H1 (cell line): Measurements from ENCODE around the gene FHDC1. TPM values are rescaled to one million over a fixed set of nuclear protein-coding genes. Genes with fewer than 3 reads are reported as not detected.
A peak's percentile ranks its signal among the peaks of the same experiment; 100 is the strongest.

Experiments used
- CTCF ChIA-PET: fragments of 300-600 bp; sonication (Branson Sonifier 250); formaldehyde crosslinking; loops from one replicate; lab custom pipeline; 2021; ENCODE audit not compliant: partially characterized antibody; lab: Charles Lee
- POLR2A ChIA-PET: fragments of 300-600 bp; sonication (Branson Sonifier 250); formaldehyde crosslinking; loops from one replicate; lab custom pipeline; 2021; ENCODE audit warnings: inconsistent platforms; ENCODE audit not compliant: partially characterized antibody; lab: Charles Lee
- DNase-seq, 2 experiments: peaks; one replicate each; pipeline versions ENCODE4 v3.0.0 to v3.0.0-alpha.2; 2010 to 2022; ENCODE audit warnings: low spot score in 2 of 2, low read depth in 1 of 2, mixed read lengths in 1 of 2
- FAIRE-seq: peaks from 2 replicates; lab custom pipeline; 2011; peaks lifted over from hg19 to GRCh38; lab: Jason Lieb, UNC
- H2AFZ ChIP-seq: 2 replicates; pipeline ENCODE4 v1.8.1; 2012; ENCODE audit warnings: low read length, inconsistent platforms
- H2AK5ac ChIP-seq: 2 replicates; pipeline ENCODE4 v1.6.1; 2013; ENCODE audit warnings: low read depth, low read length
- H2BK120ac ChIP-seq: replicated peaks from 2 replicates; pipeline ENCODE3; 2013; ENCODE audit warnings: low read depth, low read length, inconsistent platforms
- H2BK12ac ChIP-seq: 2 replicates; pipeline ENCODE4 v1.6.1; 2013; ENCODE audit warnings: low read depth, low read length
- H2BK15ac ChIP-seq: 2 replicates; pipeline ENCODE4 v1.6.1; 2013; ENCODE audit warnings: low read length
- H2BK20ac ChIP-seq: 2 replicates; pipeline ENCODE4 v1.6.1; 2013; ENCODE audit warnings: low read length
- H2BK5ac ChIP-seq: 2 replicates; pipeline ENCODE4 v1.6.1; 2013; ENCODE audit warnings: low read depth, low read length
- H3K14ac ChIP-seq: 2 replicates; pipeline ENCODE4 v1.6.1; 2013; ENCODE audit warnings: inconsistent platforms; ENCODE audit not compliant: insufficient read length
- H3K18ac ChIP-seq: 2 replicates; pipeline ENCODE4 v1.6.1; 2013; ENCODE audit warnings: low read length; ENCODE audit errors: extremely low read depth
- H3K23ac ChIP-seq: 2 replicates; pipeline ENCODE4 v1.6.1; 2013; ENCODE audit warnings: inconsistent platforms; ENCODE audit not compliant: insufficient read length
- H3K23me2 ChIP-seq: 2 replicates; pipeline ENCODE4 v1.6.1; 2013; ENCODE audit warnings: low read depth, low read length
- H3K27ac ChIP-seq: 2 replicates; pipeline ENCODE4 v1.6.1; 2011; ENCODE audit warnings: low read depth, low read length, inconsistent platforms
- H3K27me3 ChIP-seq, 4 experiments: replicated peaks in 1 of 4; 1 replicate in 1 of 4; 2 replicates in 3 of 4; pipeline versions ENCODE4 v1.6.1 to v1.8.1; 2011 to 2013; ENCODE audit warnings: low read length in 3 of 4, mild to moderate bottlenecking in 3 of 4, inconsistent platforms in 2 of 4, mixed read lengths in 2 of 4, moderate library complexity in 1 of 4; ENCODE audit not compliant: control insufficient read depth in 3 of 4, insufficient read depth in 3 of 4; ENCODE audit errors: extremely low read depth in 1 of 4
- H3K36me3 ChIP-seq, 4 experiments: 2 replicates each; pipeline versions ENCODE4 v1.6.1 to v1.8.1; 2011 to 2013; ENCODE audit warnings: mild to moderate bottlenecking in 4 of 4, low read length in 3 of 4, moderate library complexity in 2 of 4, control low read depth in 1 of 4, inconsistent platforms in 1 of 4; ENCODE audit not compliant: insufficient read depth in 4 of 4, control insufficient read depth in 2 of 4
- H3K4ac ChIP-seq: replicated peaks from 2 replicates; pipeline ENCODE3; 2013; ENCODE audit warnings: low read length, low read depth, mixed read lengths, inconsistent platforms; ENCODE audit not compliant: insufficient read length
- H3K4me1 ChIP-seq, 4 experiments: replicated peaks in 1 of 4; 1 replicate in 1 of 4; 2 replicates in 3 of 4; pipeline versions ENCODE4 v1.6.1 to v1.8.1; 2011 to 2013; ENCODE audit warnings: low read length in 3 of 4, inconsistent platforms in 2 of 4, mixed read lengths in 1 of 4; ENCODE audit not compliant: insufficient read depth in 4 of 4, control insufficient read depth in 3 of 4
- H3K4me2 ChIP-seq, 2 experiments: 2 replicates each; pipeline versions ENCODE4 v1.6.1 to v1.8.1; 2011 to 2013; ENCODE audit warnings: low read depth in 2 of 2, low read length in 2 of 2, control low read depth in 1 of 2, inconsistent platforms in 1 of 2, mild to moderate bottlenecking in 1 of 2; ENCODE audit not compliant: insufficient read depth in 1 of 2
- H3K4me3 ChIP-seq, 4 experiments: fragments of 200-600, 300-600 bp in 1 of 4; sonication (generic), shearing (Covaris generic), sonication (Bioruptor Twin) in 1 of 4; 2 replicates each; pipeline versions ENCODE4 v1.5.1 to v1.8.1; 2011 to 2016; ENCODE audit warnings: low read length in 4 of 4, low read depth in 3 of 4, control low read depth in 2 of 4, inconsistent platforms in 2 of 4, mild to moderate bottlenecking in 2 of 4, mixed read lengths in 1 of 4, moderate library complexity in 1 of 4; ENCODE audit not compliant: insufficient read depth in 2 of 4; ENCODE audit errors: extremely low read depth in 1 of 4
- H3K56ac ChIP-seq: replicated peaks from 2 replicates; pipeline ENCODE3; 2013; ENCODE audit warnings: low read depth, mild to moderate bottlenecking, mixed read lengths, low read length, inconsistent platforms; ENCODE audit not compliant: insufficient read length
- H3K79me1 ChIP-seq: 2 replicates; pipeline ENCODE4 v1.6.1; 2013; ENCODE audit warnings: low read depth, low read length, control low read depth
- H3K79me2 ChIP-seq, 2 experiments: 2 replicates each; pipeline versions ENCODE4 v1.6.1 to v1.8.1; 2012 to 2013; ENCODE audit warnings: low read length in 2 of 2, mild to moderate bottlenecking in 2 of 2, inconsistent platforms in 1 of 2; ENCODE audit not compliant: insufficient read depth in 2 of 2, control insufficient read depth in 1 of 2
- H3K9ac ChIP-seq, 4 experiments: replicated peaks in 1 of 4; 1 replicate in 1 of 4; 2 replicates in 3 of 4; pipeline versions ENCODE4 v1.6.1 to v1.8.1; 2011 to 2013; ENCODE audit warnings: low read depth in 3 of 4, low read length in 3 of 4, control low read depth in 2 of 4, mild to moderate bottlenecking in 2 of 4, moderate library complexity in 2 of 4, inconsistent platforms in 1 of 4; ENCODE audit errors: extremely low read depth in 1 of 4
- H3K9me3 ChIP-seq, 2 experiments: 2 replicates each; pipeline versions ENCODE4 v1.6.1 to v1.8.1; 2012 to 2013; ENCODE audit warnings: mild to moderate bottlenecking in 2 of 2, moderate library complexity in 2 of 2, control low read depth in 1 of 2, inconsistent platforms in 1 of 2, low read depth in 1 of 2, low read length in 1 of 2, mixed read lengths in 1 of 2; ENCODE audit not compliant: insufficient read depth in 2 of 2
- H4K20me1 ChIP-seq, 2 experiments: replicated peaks in 1 of 2; 2 replicates each; pipeline versions ENCODE3 to v1.8.1; 2011 to 2013; ENCODE audit warnings: inconsistent platforms in 2 of 2, low read length in 2 of 2, mild to moderate bottlenecking in 1 of 2; ENCODE audit not compliant: insufficient read depth in 2 of 2, control insufficient read depth in 1 of 2
- H4K5ac ChIP-seq: 2 replicates; pipeline ENCODE4 v1.6.1; 2013; ENCODE audit warnings: low read length, low read depth, mixed read lengths, inconsistent platforms; ENCODE audit not compliant: insufficient read length
- H4K8ac ChIP-seq: 2 replicates; pipeline ENCODE4 v1.8.0; 2013; ENCODE audit warnings: mild to moderate bottlenecking, moderate library complexity, low read length, inconsistent platforms; ENCODE audit not compliant: insufficient read depth; ENCODE audit errors: extremely low read depth
- H4K91ac ChIP-seq: replicated peaks from 2 replicates; pipeline ENCODE3; 2013; ENCODE audit warnings: low read length, mixed read lengths, inconsistent platforms; ENCODE audit not compliant: insufficient read length
- BACH1 ChIP-seq: IDR thresholded peaks from 2 replicates; pipeline ENCODE4 v1.6.1; 2012; ENCODE audit warnings: low read length, improper control_type of control experiment
- SP2 ChIP-seq: IDR thresholded peaks from 2 replicates; pipeline ENCODE4 v1.6.1; 2012; ENCODE audit warnings: mild to moderate bottlenecking, low read length, inconsistent platforms
- WGBS, 2 experiments: shearing (Covaris generic) in 1 of 2; methylation state at CpG; one replicate each; pipeline versions ENCODE4 v1.1.6 to v1.1.7; 2013 to 2015; ENCODE audit warnings: low lambda C conversion rate in 2 of 2, mixed read lengths in 2 of 2, inconsistent platforms in 1 of 2, low coverage in 1 of 2, missing lambda C conversion rate in 1 of 2; ENCODE audit not compliant: insufficient replicate concordance in 2 of 2, insufficient coverage in 1 of 2, insufficient read length in 1 of 2; ENCODE audit errors: extremely low coverage in 1 of 2, missing lambda C conversion rate in 1 of 2; 5-methylcytosine and 5-hydroxymethylcytosine counted together
- polyA plus RNA-seq, 7 experiments: library from polyadenylated mRNA; depleted of rRNA in 3 of 7; stranded (reverse) in 5 of 7; unstranded in 2 of 7; fragments of >200 nt in 5 of 7; fragments of 200-250 nt in 2 of 7; gene quantifications; 1 replicate in 5 of 7; 2 replicates in 1 of 7; 4 replicates in 1 of 7; pipeline versions ENCODE4 v1.2.1 to v1.2.3, GENCODE V29; 2011 to 2013; ENCODE audit warnings: missing spikeins in 2 of 7, mixed read lengths in 2 of 7
- total RNA-seq: library from RNA; stranded (reverse); fragmentation: NEBNext Ultra II Directional; extraction: Animal tissue kit (Norgen Biotek cat#: 25700); gene quantifications from 2 replicates; pipeline ENCODE4 v1.2.1, GENCODE V29; 2021

Gene FHDC1
- total and polyA plus RNA-seq, 2 of the 8 experiments (the other 6 are each of a cell fraction or from before 2014, with no cell fraction given) = 6.4 to 28.6 TPM

- Histone ChIP-seq H2AK5ac (no peak overlapping the region), H3K9ac (no peak overlapping the region), H3K79me2 (no peaks in the 10 kb centered on the region), H4K8ac (no peak overlapping the region), H2AFZ (no peak overlapping the region), H4K5ac (no peak overlapping the region), H3K14ac (no peak overlapping the region), H4K91ac (no peak overlapping the region), H3K27me3 (no peaks in the 10 kb centered on the region), H3K27ac (no peak overlapping the region), H3K18ac (no peak overlapping the region; the same call in 1 of the 2 replicates), H3K23ac (no peak overlapping the region), H3K79me1 (no peaks in the 10 kb centered on the region), H2BK12ac (no peak overlapping the region), H4K20me1 (no peaks in the 10 kb centered on the region), H2BK120ac (no peak overlapping the region), H3K56ac (no peak overlapping the region), H2BK20ac (0 out of 2 replicates have a peak overlapping the region, but pooled peaks have one; percentile 43), H3K23me2 (no peaks in the 10 kb centered on the region), H3K4me2 (no peak overlapping the region; a peak in 1 of 4 replicates), H3K4me3 (no peak overlapping the region), H2BK5ac (no peak overlapping the region), H2BK15ac (no peak overlapping the region), H3K4ac (no peak overlapping the region), H3K4me1 (peaks cover 3 to 7% (median 4%) of the 10 kb centered on the region in 4 experiments), H3K36me3 (peaks cover 0 to 1% (median 0%) of the 10 kb centered on the region in 4 experiments; a peak in 1 of 8 replicates), H3K9me3 (no peaks in the 10 kb centered on the region)
- ChIA-PET POLR2A (interaction anchor here (0.7 to 1.2 kb wide), 3 partner anchors 12 to 48 kb away, joined by 3 to 4 read pairs (median 3); partner anchors contain the start of gene FHDC1), CTCF (interaction anchor here (0.8 to 3.1 kb wide), 12 partner anchors 10 to 204 kb away, joined by 3 to 18 read pairs (median 4); partner anchors contain the start of genes ARFIP1 and TIGD4)
- WGBS, 2 experiments = 82% methylated on average over 6 of the region's 6 CpGs; no CpG with 5 or more reads in 1 of the 2 experiments
- DNase-seq (no peak), FAIRE-seq (no peak)
- TF ChIP-seq BACH1 (0 out of 2 replicates have a peak, but pooled peaks have one; percentile 27), SP2 (no peak)
Measured at GRCh38 chr4:152983774-152984411, 47.8 kb downstream of the FHDC1 start.
